AG08396 (cell line): ENCODE data around the gene ALMS1.
"Not testable (repeated sequence)": the region's sequence is repeated elsewhere in the genome, so short reads cannot be mapped to it uniquely, and the experiment has no call there.

ENCODE experiments used
- DNase-seq: peaks from one replicate; pipeline ENCODE4 v3.0.0; 2012; ENCODE audit warnings: low spot score, mixed read lengths

The ALMS1 gene

GRCh38 chr2:73624625-73625024, 239.0 kb downstream of the ALMS1 start:
- DNase-seq: not testable (repeated sequence)

GRCh38 chr2:73626237-73626636, 240.6 kb downstream of the ALMS1 start:
- DNase-seq: not testable (repeated sequence)

GRCh38 chr2:73628493-73628892, 242.9 kb downstream of the ALMS1 start:
- DNase-seq: not testable (repeated sequence)

GRCh38 chr2:73630662-73631266, 245.1 kb downstream of the ALMS1 start:
- not testable (repeated sequence) for DNase-seq

GRCh38 chr2:73636977-73637376, 251.3 kb downstream of the ALMS1 start:
- DNase-seq: not testable (repeated sequence)

- no peak for DNase-seq
Measured at GRCh38 chr2:73638429-73638828, 252.8 kb downstream of the ALMS1 start.

GRCh38 chr2:73640511-73640911, 254.9 kb downstream of the ALMS1 start:
- no peak for DNase-seq

GRCh38 chr2:73640946-73641766, 255.5 kb downstream of the ALMS1 start:
- no peak for DNase-seq

- DNase-seq: no peak
Measured at GRCh38 chr2:73641767-73642062, 256.1 kb downstream of the ALMS1 start.

GRCh38 chr2:73642338-73643018, 256.8 kb downstream of the ALMS1 start, which contains the start of gene NAT8:
Gene NAT8, minus strand, starts transcription at chr2:73642422. Its CDS starts 794 bp downstream, at chr2:73641628.
- DNase-seq: no peak

- not testable (repeated sequence) for DNase-seq
Measured at GRCh38 chr2:73647690-73648089, 262.1 kb downstream of the ALMS1 start.

GRCh38 chr2:73651591-73652230, 266.1 kb downstream of the ALMS1 start:
- DNase-seq: no peak

GRCh38 chr2:73652348-73652747, 266.7 kb downstream of the ALMS1 start:
- no peak for DNase-seq

GRCh38 chr2:73654175-73654574, 268.5 kb downstream of the ALMS1 start:
- no peak for DNase-seq
